Adrenal gland (tissue), 5 donors: ENCODE measurements around the gene PRKG1.

Experiments
- CTCF ChIP-seq, 6 experiments: fragments of 450-650 bp in 4 of 6; fragments of 200-600 bp in 2 of 6; sonication (generic) in 1 of 6; IDR thresholded peaks; 1 replicate in 5 of 6; 2 replicates in 1 of 6; pipeline versions ENCODE4 v1.5.1 to v1.8.0; 2016 to 2021; ENCODE audit warnings: antibody characterized with exemption in 6 of 6, mild to moderate bottlenecking in 2 of 6, moderate library complexity in 1 of 6
- POLR2A ChIP-seq, 2 donors: fragments of 450-650 bp; IDR thresholded peaks; one replicate each; pipeline ENCODE4 v1.6.1; 2017; ENCODE audit warnings: antibody characterized with exemption in 2 of 2, mild to moderate bottlenecking in 2 of 2, moderate library complexity in 1 of 2
- donor health status: DM: no; HTN: no; CAD: no.

- no peak for TF ChIP-seq CTCF (IDR thresholded peaks at IDR 0.05)
- TF ChIP-seq POLR2A (IDR thresholded peaks at IDR 0.05), result no peak
Measured at GRCh38 chr10:52050429-52051047, 976.3 kb downstream of the PRKG1 start.
